Smooth muscle cell of the brain vasculature (primary cell): ENCODE data around the gene KLF13.

Experiments
- DNase-seq: peaks from one replicate; pipeline ENCODE4 v3.0.0-alpha.2; 2012; ENCODE audit warnings: low read depth, low spot score

Gene KLF13

GRCh38 chr15:31300208-31300661, 26.4 kb upstream of the KLF13 start:
- DNase-seq: no peak

DNA sequence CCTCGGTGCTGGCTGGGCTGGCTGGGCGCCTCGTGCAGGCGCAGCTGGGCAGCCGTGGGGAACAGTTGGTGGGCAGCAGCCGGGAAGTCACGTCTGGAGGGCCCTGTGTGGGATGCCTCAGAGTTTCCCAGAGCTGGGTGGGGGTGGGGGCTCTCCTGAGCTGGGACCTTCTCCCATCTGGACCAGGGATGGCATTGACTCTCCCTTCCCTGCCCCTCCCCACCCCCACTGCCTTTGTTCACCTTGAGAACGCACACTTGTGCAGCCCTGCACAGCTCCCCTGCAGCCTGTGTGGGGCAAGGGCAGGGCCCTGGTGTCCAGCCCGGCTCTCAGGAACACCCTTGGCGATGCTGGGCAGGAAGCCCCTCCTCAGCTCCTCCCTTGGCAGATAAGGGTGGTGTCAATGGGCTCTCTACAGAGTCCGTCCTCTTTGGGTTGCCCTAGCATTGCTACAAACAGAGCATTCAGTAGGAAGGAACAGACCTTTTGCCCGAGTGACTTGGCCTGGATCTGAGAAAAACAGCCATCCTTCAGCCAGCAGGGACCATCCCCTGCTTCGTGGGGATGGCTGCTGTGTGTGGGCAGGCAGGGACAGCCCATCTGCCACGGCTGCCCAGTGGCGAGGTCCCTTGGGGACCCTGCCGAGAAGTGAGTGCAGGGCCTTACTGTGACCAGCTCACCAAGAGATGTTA, 25.5 kb upstream of the KLF13 start:
- no peak for DNase-seq

DNA sequence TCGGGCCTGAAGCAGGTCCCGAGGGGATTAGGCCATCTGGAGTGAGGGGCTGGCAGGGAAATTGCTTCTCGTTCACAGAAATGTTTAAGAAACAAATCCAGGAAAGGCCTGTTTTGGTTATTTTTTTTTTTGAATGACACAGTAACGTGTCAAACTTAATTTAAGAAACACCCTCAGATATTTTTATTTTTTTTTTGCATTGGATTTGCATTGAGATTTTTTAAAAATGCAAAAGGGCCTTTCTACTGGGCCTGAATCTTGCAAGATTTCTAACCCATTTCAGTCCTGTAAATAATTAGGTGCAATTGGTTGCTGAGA, 25.0 kb upstream of the KLF13 start:
- DNase-seq: no peak

DNA sequence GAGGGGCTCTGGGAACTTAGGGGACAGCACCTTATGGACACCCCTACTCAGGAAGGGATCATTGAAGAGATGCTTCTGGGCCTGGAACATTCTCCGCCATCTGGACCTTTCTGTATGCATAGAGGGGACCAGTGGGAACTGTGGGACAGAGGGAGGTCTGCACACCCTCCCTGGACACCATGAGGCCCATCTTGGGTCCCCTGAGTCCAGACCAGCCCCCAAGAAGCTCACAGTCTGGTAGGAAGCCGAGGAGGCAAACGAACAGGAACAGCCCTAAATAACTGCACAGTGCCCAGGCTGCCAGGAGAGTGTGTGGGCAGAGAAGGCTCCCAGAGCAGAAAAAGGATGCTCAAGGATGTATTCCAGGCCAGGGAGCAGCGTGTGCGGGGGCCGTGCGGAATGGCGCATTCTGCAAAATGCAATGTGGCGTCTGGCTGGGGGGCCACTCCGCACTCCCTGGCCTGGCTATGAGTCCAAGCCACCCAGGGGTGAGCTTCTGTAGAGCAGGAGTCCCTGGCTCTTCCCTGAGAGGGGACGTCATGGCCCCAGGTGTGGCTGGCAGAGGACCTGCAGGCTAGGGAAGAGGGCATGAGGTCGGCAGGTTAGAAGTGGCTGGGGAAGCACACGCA, 24.5 kb upstream of the KLF13 start:
- DNase-seq: no peak

- DNase-seq: no peak
Observed at GRCh38 chr15:31302778-31303725, 23.6 kb upstream of the KLF13 start.

GRCh38 chr15:31303726-31304648, 22.6 kb upstream of the KLF13 start:
- DNase-seq: no peak

DNA sequence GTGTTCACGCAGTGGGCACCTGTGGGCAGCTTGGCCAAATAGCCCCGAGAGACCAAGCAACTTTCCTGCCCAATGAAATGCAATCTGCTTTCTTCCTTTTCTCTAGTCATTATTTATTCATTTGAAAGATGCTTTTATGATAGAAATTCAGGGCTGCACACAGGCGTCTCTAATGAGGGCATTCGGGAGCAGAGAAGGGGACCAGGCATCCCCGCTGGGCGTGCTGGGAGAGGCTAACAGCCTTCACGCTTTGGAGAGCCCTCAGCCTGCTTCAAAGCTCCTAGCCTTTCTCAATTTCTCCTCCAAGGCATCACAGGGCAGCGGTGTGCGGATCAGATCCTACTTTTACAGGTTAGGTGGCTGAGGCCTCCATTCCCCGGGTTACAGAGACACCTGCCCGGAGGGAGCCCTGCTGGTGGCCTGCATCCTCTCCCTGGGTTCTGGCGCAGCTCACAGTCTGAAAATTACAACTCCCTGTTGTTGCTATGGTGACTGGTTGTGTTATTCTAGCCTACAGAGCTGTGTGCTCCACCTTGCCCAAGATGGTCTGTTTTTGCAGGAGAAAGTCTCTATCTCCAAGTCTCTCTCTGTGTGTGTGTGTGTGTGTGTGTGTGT, 21.8 kb upstream of the KLF13 start:
- no peak for DNase-seq

DNA sequence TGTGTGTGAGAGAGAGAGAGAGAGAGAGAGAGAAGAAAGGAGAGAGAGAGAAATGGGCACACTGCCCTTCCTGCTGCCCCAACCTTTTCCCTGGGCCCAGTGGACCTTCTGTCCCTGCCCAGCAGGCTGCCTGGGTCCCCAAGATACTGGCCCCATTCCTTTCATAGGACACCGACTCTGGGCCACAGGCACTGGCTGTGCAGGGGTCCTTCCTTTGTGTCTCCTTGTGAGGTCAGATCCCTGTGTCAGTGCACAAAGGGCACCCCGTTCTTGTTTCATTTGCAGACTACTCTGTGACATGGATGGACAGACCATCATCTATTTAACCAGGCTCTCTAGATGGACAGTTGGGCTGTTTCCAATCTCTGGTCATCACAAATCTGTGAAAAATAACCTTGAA, 21.3 kb upstream of the KLF13 start:
- DNase-seq: no peak

GRCh38 chr15:31305796-31306425, 20.7 kb upstream of the KLF13 start:
- DNase-seq: no peak

- DNase-seq: no peak
Observed at GRCh38 chr15:31306426-31307269, 20.0 kb upstream of the KLF13 start.

GRCh38 chr15:31307270-31308184, 19.1 kb upstream of the KLF13 start:
- no peak for DNase-seq

GRCh38 chr15:31308185-31308639, 18.4 kb upstream of the KLF13 start:
- DNase-seq: no peak

GRCh38 chr15:31309893-31310606, 16.6 kb upstream of the KLF13 start:
- no peak for DNase-seq

DNA sequence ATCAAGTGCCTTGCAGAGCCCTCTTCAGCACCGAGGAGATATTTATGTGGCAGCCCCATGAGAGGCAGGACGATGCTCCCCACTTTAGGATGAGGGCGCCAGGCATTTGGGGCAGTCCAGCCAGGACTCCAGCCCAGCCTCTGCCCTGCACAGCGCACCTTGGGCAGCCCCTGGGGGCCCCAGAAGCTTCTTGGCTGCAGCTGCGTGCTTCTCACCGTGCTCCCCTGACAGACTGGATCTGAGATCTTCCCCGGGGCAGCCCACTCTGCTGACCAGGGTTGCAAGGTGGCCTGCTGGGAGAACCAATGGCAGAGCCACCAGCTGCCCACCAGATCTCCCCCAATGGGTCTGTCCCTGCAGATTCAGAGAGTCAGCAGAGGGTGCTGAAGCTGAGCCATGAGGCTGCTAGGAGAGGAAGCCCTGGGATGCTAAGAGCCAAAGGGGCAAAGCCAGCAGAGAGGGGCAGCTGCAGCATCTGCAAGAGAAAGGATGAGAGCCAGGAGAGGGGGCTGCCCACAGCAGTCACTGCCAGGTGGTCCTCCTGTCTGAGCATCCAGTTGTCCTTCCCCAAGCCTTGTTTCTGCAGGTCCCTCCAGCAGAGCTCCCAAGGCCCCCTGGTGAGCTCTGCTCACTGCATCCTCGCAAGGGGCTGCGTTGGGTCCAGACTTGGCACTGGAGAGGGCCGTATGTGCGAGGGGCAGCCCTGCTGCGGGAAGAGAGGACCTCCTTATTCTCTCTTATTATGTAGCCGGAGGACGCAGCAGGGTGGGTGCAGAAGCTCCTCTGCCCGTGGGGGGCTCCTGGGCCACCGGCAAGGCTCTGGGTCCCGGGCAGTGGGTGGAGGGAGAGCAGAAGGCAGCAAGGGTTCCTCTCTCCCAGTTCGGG, 14.7 kb upstream of the KLF13 start:
- DNase-seq: no peak

- DNase-seq: no peak
Observed at GRCh38 chr15:31313223-31313622, 13.4 kb upstream of the KLF13 start.

DNA sequence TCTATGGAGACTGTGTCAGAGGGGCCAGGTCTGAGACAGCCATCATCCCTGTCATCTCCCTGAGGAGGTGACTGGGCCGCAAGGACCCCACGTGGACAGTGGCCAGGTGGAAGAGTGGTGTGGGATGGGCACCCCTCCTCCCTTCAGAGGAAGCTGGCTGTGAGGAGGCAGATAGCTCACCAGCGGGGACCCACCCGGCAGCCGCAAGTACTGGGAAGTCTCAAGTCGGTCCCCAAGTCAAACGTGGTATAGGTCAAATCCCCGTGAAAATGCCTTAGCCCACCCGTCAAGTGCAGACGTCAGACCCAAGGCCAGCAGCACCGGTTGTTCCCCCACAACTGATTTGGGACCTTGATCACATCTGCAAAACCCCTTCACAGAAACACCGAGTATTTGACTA, 12.3 kb upstream of the KLF13 start:
- DNase-seq: no peak
